ENCODE measurements around the gene NFYC. TPM values are rescaled to one million over a fixed set of nuclear protein-coding genes. Genes with fewer than 3 reads are reported as not detected.

The NFYC gene
- total and polyA plus RNA-seq, 2 of the 8 experiments (the other 6 are each of a cell fraction or from before 2014, with no cell fraction given): 54.1 to 124 TPM

DNA sequence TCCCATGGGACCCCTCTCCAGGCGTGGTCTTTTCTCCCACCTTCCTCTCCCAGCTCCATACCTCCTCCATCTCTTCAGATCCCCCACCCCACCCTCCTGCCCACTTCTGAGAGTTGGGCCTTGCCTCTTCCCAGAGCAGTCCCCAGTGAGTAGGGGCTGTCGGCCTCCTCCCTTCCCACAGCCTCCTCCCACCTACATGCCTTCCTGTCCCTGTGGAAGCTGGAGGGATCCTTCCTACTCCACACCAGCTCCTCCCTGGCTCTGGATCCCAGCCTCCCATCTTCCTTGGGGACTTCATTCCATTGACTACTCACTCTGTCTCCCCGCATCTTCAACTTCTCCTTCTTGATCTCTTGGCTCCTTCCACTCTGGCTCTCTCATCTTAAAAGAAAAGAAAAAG lies 116.9 kb downstream of the NFYC start:
- no peak overlapping the region for H3K4ac ChIP-seq (replicated peaks; ENCODE audit: insufficient read length, low read depth, low read length)
- no peak overlapping the region for H2BK5ac ChIP-seq (ENCODE audit: low read depth, low read length)
- 0 out of 2 replicates have a peak overlapping the region, but pooled peaks have one; percentile 68 for H2BK12ac ChIP-seq (ENCODE audit: low read depth, low read length)
- H3K9me3 ChIP-seq (ENCODE audit: insufficient read depth in 2 of 2, low read depth in 1 of 2, low read length in 1 of 2): no peaks in the 10 kb centered on the region
- ChIA-PET CTCF (ENCODE audit: partially characterized antibody) (interaction anchor here (0.5 to 24.5 kb wide), 4 partner anchors 12 to 867 kb away, joined by 3 to 325 read pairs (median 4); no protein-coding TSS in a partner anchor), POLR2A (ENCODE audit: partially characterized antibody) (interaction anchor here (1.2 kb wide), 1 partner anchor 10 kb away, joined by 3 read pairs; no protein-coding TSS in a partner anchor)
- no peak overlapping the region for H4K91ac ChIP-seq (replicated peaks; ENCODE audit: insufficient read length, low read length)
- H3K79me2 ChIP-seq (ENCODE audit: control insufficient read depth in 1 of 2, insufficient read depth in 2 of 2, low read length in 2 of 2): no peaks in the 10 kb centered on the region
- DNase-seq (ENCODE audit: low read depth in 1 of 2, low spot score in 2 of 2) (no peak), FAIRE-seq (no peak)
- H3K36me3 ChIP-seq (ENCODE audit: control insufficient read depth in 2 of 4, insufficient read depth in 4 of 4, low read length in 3 of 4): no peaks in the 10 kb centered on the region
- H3K23me2 ChIP-seq (ENCODE audit: low read depth, low read length): no peaks in the 10 kb centered on the region
- no peak overlapping the region for H3K14ac ChIP-seq (ENCODE audit: insufficient read length)
- H4K8ac ChIP-seq (ENCODE audit: extremely low read depth, insufficient read depth, low read length): no peak overlapping the region
- H3K4me3 ChIP-seq (ENCODE audit: extremely low read depth in 1 of 4, insufficient read depth in 2 of 4, low read depth in 3 of 4, low read length in 4 of 4): no peak overlapping the region
- no peak overlapping the region for H2AK5ac ChIP-seq (ENCODE audit: low read depth, low read length)
- no peak overlapping the region for H3K9ac ChIP-seq (replicated peaks in 1 of 4; ENCODE audit: extremely low read depth in 1 of 4, low read depth in 3 of 4, low read length in 3 of 4)
- no peak for TF ChIP-seq KDM5A (IDR thresholded peaks at IDR 0.05; ENCODE audit: low read length)
- TF ChIP-seq SAP30 (IDR thresholded peaks at IDR 0.05; ENCODE audit: insufficient read depth, insufficient replicate concordance, low read length): no peak
- TF ChIP-seq JUN (IDR thresholded peaks at IDR 0.05; ENCODE audit: low read depth, low read length): no peak
- TF ChIP-seq, protein P1, sequence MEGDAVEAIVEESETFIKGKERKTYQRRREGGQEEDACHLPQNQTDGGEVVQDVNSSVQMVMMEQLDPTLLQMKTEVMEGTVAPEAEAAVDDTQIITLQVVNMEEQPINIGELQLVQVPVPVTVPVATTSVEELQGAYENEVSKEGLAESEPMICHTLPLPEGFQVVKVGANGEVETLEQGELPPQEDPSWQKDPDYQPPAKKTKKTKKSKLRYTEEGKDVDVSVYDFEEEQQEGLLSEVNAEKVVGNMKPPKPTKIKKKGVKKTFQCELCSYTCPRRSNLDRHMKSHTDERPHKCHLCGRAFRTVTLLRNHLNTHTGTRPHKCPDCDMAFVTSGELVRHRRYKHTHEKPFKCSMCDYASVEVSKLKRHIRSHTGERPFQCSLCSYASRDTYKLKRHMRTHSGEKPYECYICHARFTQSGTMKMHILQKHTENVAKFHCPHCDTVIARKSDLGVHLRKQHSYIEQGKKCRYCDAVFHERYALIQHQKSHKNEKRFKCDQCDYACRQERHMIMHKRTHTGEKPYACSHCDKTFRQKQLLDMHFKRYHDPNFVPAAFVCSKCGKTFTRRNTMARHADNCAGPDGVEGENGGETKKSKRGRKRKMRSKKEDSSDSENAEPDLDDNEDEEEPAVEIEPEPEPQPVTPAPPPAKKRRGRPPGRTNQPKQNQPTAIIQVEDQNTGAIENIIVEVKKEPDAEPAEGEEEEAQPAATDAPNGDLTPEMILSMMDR (IDR thresholded peaks at IDR 0.05; ENCODE audit: control extremely low read depth in 1 of 3, insufficient read depth in 1 of 3, low read depth in 1 of 3, low read length in 3 of 3): no peak
- TF ChIP-seq CBX5 (IDR thresholded peaks at IDR 0.05; ENCODE audit: low read depth, low read length): no peak
- no peak for TF ChIP-seq CEBPB (IDR thresholded peaks at IDR 0.05; ENCODE audit: low read depth, low read length)
- TF ChIP-seq TBP (IDR thresholded peaks at IDR 0.05; ENCODE audit: low read depth, low read length): no peak
- TF ChIP-seq, protein P2, sequence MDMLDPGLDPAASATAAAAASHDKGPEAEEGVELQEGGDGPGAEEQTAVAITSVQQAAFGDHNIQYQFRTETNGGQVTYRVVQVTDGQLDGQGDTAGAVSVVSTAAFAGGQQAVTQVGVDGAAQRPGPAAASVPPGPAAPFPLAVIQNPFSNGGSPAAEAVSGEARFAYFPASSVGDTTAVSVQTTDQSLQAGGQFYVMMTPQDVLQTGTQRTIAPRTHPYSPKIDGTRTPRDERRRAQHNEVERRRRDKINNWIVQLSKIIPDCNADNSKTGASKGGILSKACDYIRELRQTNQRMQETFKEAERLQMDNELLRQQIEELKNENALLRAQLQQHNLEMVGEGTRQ (IDR thresholded peaks at IDR 0.05; ENCODE audit: low read length): no peak
- TF ChIP-seq SIRT6 (IDR thresholded peaks at IDR 0.05; ENCODE audit: low read length): no peak
- no peak for TF ChIP-seq POLR2AphosphoS5 (IDR thresholded peaks at IDR 0.05; ENCODE audit: low read depth, low read length)
- no peak for TF ChIP-seq CTBP2 (IDR thresholded peaks at IDR 0.05; ENCODE audit: borderline replicate concordance, insufficient read depth, insufficient read length, low read length)
- no peak overlapping the region for H3K23ac ChIP-seq (ENCODE audit: insufficient read length)
- no peak overlapping the region for H3K27ac ChIP-seq (ENCODE audit: low read depth, low read length)
- 94% methylated on average over 3 of the region's 3 CpGs; no CpG with 5 or more reads in 1 of the 2 experiments for WGBS, 2 experiments (ENCODE audit: extremely low coverage in 1 of 2, insufficient coverage in 1 of 2, insufficient read length in 1 of 2, insufficient replicate concordance in 2 of 2, low coverage in 1 of 2, low lambda C conversion rate in 2 of 2, missing lambda C conversion rate in 1 of 2)
- no peak overlapping the region for H4K5ac ChIP-seq (ENCODE audit: insufficient read length, low read depth, low read length)
- H3K79me1 ChIP-seq (ENCODE audit: low read depth, low read length): no peaks in the 10 kb centered on the region
- H3K56ac ChIP-seq (replicated peaks; ENCODE audit: insufficient read length, low read depth, low read length): no peak overlapping the region
- H3K4me2 ChIP-seq (ENCODE audit: insufficient read depth in 1 of 2, low read depth in 2 of 2, low read length in 2 of 2): no peak overlapping the region
- H2BK15ac ChIP-seq (ENCODE audit: low read length): no peak overlapping the region
- no peak overlapping the region for H2BK120ac ChIP-seq (replicated peaks; ENCODE audit: low read depth, low read length)
- H2BK20ac ChIP-seq (ENCODE audit: low read length): no peak overlapping the region
- H3K27me3 ChIP-seq (replicated peaks in 1 of 4; ENCODE audit: control insufficient read depth in 3 of 4, extremely low read depth in 1 of 4, insufficient read depth in 3 of 4, low read length in 3 of 4): no peaks in the 10 kb centered on the region; a peak in 1 of 7 replicates
- no peak overlapping the region for H3K18ac ChIP-seq (ENCODE audit: extremely low read depth, low read length)
- H2AFZ ChIP-seq (ENCODE audit: low read length): no peak overlapping the region
- peaks cover 0 to 11% (median 8%) of the 10 kb centered on the region in 4 experiments; a peak in 4 of 7 replicates for H3K4me1 ChIP-seq (replicated peaks in 1 of 4; ENCODE audit: control insufficient read depth in 3 of 4, insufficient read depth in 4 of 4, low read length in 3 of 4)
- no peaks in the 10 kb centered on the region for H4K20me1 ChIP-seq (replicated peaks in 1 of 2; ENCODE audit: control insufficient read depth in 1 of 2, insufficient read depth in 2 of 2, low read length in 2 of 2)
